Measurements from ENCODE around the gene CCDC63.
A peak's percentile ranks its signal among the peaks of the same experiment; 100 is the strongest.
"Not testable (repeated sequence)": the region's sequence is repeated elsewhere in the genome, so short reads cannot be mapped to it uniquely, and the experiment has no call there.

CCDC63 gene

DNA sequence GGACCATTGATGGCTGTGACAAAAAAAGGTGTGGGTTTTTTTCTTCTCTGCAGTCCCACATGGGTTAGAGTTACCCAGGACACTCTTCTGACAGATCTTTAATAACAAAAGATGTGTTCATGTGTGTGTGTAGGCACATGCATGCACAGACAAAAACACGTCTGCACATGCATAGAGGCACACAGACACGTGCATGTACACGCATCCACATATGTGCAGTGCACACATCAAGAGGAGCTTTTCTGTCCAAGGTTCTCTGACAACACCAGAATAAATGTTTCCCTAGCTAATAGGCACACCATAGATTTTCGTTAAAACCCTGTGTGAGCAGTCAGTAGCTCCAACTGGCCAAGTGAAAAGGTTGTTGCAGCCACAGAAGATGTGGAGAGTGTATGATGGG lies 76.4 kb downstream of the CCDC63 start:
- no peak for DNase-seq (ENCODE audit: low spot score)

DNA sequence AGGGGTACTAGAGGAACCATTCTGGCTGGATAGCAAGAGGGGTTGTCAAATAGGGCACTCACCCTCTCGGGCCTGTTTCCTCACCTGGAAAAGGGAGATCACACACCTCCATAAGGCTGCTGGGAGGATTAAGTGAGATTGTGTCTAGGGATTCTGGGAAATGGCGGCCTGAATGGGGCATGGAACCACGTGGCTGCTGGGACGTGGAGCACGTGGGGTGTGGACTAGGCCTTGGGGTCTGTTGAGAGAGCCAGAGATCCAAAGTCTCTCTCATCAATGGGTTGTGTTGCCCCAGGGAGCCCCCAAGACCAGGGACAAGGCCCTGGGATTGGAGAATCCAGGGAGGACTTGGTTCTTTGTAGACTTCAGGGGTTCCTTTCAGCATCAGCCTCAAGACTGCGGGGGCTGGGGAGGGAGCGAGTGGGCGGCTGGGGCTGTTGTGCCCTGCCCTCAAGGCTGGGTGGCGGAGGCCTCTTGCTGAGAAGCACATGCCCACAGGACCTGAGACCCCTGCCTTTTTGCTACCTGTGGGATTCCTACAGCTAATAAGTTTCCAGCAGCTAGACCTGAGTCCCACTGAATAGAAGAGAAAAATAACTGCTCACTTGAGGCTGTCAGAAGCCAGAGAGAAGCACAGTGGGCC lies 77.0 kb downstream of the CCDC63 start:
- no peak for DNase-seq (ENCODE audit: low spot score)

DNA sequence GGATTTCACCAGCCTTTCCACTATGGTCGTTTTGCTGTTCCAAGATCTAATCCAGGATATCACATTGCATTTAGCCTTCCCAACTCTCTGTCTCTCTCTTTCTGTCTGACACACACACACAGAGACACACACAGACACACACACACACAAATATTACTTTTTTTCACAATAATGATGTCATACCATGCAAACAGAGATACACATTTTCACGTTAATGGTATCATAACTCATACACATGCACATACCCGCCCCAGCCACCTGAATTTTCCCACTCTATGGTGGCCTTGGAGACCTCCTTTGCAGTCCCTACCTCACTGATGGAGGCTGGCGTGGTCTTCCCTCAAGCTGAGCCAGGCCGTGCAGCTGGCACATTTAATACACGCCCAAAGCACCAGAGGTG lies 80.8 kb downstream of the CCDC63 start:
- DNase-seq (ENCODE audit: low spot score): no peak

DNA sequence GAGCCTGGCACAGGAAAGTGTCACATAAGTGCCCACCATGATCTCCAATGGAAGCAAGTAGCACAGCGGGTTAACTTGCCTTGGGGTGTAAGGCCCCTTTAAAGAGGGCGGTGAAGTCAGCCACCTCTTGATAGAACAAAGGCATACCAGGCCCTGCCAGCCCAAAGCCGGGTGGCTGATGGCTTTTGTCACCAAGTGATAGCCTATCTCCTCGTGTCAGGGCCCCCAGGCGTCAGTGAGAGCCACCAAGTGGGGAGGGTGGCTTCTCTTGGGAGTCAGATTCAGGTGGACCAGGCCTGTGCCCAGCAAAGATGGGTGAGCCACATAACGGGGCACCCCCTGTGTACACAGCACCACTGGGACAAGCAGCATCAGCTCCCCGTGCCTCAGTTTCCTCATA lies 81.9 kb downstream of the CCDC63 start:
- no peak for DNase-seq (ENCODE audit: low spot score)

DNA sequence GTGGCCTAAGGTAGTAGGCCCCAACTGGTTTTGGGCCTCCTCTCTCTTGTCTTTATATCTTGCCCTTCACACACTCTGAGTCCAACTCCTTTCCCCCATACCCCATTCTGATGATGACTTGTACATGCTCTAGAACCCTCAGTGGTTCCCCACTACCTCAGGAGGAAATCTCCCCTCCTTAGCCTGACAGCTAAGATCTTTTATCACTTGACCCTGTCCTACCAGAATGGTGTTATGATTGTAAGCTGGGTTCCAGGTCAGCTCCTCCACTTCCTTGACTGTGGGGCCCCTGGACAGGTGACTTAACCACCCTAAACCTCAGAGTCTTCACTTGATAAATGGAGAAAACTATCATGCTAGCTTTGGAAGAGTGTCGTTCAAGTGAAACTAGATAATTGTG lies 83.0 kb downstream of the CCDC63 start:
- no peak for DNase-seq (ENCODE audit: low spot score)

DNA sequence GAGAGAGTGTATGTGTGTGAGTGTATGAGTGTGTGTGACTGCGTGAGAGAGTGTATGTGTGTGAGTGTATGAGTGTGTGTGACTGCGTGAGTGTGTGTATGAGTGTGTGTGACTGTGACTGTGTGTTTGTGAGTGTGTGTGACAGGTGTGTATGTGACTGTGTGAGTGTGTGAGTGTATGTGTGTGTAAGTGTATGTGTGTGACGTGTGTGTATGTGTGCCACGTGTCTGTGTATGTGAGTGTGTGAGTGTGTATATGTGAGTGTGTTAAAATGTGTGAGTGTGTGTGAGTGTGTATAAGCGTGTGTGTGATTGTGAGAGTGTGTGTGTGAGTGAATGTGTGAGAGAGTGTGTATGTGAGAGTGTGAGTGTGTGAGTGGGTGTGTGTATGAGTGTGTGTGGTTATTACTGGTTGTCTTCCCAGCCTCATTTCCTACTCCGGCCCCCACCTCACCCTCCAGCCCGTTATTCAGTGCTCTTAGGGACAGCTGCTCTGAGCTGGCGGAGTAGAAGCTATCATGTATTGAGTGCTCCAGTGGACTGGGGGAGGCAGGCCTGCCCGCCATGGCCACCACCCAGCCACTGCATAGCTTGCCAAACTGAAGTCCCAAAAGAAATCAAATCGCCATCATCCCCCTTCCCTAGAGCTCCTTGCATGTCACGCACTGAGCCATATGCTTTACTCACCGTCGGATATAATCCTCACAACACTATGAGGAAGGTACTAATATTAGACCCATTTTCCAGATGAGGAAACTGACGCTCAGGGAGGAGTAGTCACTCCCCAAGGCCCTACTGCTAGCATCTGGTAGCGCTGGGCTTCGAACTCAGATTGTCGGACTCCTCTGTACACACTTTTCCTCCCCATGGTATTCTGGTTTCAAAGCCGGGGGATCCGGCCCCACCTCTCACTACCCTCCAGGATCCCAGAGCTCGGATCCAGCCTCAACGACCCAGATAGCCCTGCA lies 83.8 kb downstream of the CCDC63 start:
- no peak for DNase-seq (ENCODE audit: low spot score)

DNA sequence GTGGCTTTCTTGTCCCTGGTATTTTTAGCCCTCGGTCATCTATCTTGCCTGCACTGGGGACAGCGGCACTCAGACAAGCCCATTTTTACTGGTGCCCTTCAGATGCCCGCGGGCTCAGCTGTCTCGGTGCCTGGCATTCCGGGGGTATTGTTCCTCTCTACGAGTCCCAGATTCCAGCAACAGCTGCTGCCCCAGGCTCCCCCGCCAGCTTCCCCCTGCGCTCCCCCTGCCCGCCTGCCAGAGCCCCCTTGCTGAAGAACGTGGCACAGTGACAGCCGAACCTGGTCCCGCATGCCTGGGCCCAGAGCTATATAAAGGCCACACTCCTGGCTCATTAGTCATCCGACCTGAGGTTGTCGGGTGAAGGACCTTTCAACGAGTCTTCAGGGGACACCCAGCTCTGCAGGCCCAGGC lies 84.5 kb downstream of the CCDC63 start:
- DNase-seq (ENCODE audit: low spot score): no peak

DNA sequence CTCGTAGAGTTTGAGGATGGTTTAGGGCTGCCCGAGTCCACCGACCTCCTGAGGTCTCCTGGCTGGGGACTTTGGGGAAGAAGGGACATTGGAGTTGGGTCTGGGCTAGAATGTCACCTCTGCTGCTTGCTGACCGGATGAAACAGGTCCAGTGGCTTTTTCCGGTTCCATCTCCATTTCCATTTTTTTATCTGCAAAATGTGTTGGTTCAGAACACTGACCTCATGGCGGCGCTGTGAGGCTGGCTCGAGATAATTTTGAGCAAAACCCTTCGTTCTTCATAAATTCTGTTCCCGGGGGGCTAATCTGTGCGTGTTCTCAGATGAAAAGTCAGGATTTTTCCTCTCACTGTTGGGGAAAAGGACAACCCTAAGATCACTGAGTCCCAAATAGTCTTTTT lies 85.3 kb downstream of the CCDC63 start:
- no peak for DNase-seq (ENCODE audit: low spot score)

DNA sequence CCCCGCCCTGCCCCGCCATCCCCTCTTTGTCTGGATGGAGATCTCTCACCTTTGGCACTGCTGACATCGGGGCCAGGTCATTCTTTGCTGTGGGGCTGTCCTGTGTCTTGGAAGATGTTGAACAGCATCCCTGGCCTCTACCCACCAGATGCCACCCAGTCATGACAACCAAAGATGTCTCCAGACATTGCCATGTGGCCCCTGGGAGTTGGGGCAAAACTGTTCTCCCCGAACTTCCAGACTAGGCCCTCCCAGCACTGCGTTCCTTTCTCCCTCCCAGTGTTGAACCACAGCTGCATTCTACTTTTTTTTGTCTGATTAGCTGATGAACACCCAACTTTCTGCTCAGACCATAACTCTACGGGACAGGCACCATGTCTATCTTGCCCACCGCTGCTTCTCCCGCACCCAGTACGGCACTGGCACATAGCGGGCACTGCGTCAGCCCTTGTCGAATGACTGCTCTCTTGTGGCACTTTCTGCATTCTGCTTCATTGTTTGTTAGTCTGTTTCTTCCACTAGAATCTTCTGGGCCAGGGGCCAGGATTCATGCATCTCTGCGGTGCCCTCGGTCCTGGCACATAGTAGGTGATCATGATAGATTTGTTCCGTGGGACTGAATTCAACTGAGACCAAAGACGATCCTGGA lies 86.7 kb downstream of the CCDC63 start:
- no peak for DNase-seq (ENCODE audit: low spot score)

DNA sequence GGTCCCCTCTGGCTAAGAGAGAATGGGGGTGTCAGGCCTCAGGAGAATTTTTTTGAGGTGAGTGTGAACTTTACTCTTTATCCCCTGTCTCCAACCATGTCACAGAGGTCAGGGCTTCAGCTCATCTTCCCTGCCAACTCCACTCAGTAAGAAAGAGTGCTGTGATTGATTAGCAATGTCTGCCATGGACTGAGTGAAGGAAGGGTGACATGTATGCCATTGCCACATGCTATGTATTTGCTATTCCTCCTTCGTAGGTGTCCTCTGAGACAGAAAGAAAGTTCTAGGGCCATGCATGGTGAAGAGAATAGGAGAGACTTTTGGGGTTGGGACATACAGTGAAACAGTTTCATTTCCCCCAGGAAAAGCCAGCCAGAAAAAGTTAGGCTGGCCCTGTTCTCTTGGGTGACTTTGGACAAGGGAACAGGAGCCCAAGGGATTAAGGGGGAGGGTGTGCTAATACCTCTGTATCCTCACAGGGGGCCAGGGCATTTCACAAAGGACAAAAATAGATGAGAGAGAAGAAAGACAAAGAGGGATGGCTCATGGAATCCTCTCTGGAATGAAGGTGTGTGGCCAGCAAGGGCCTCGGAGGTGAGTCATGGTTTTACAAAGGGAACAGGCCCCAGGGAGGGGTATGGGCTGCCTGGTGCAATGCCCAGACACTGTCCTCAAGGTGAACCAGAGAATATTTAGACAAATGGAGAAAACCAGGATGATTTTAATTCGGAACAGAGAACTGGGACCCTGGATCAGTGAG lies 87.5 kb downstream of the CCDC63 start:
- DNase-seq (ENCODE audit: low spot score): no peak

DNA sequence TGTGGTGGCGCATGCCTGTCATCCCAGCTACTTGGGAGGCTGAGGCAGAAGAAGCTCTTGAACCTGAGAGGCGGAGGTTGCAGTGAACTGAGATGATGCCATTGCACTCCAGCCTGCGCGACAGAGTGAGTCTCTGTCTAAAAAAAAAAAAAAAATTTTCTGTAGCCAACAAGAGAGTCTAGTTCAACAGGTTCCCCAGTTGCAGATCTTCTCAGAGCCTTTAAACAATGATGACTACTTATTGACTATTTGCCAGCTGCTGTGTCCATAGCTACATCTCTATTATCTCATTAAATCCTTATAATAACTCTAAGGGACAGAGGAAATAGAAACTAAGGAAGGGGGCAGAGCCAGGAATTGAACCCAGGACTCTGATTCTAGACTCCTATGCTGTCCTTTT lies 88.8 kb downstream of the CCDC63 start:
- no peak for DNase-seq (ENCODE audit: low spot score)

DNA sequence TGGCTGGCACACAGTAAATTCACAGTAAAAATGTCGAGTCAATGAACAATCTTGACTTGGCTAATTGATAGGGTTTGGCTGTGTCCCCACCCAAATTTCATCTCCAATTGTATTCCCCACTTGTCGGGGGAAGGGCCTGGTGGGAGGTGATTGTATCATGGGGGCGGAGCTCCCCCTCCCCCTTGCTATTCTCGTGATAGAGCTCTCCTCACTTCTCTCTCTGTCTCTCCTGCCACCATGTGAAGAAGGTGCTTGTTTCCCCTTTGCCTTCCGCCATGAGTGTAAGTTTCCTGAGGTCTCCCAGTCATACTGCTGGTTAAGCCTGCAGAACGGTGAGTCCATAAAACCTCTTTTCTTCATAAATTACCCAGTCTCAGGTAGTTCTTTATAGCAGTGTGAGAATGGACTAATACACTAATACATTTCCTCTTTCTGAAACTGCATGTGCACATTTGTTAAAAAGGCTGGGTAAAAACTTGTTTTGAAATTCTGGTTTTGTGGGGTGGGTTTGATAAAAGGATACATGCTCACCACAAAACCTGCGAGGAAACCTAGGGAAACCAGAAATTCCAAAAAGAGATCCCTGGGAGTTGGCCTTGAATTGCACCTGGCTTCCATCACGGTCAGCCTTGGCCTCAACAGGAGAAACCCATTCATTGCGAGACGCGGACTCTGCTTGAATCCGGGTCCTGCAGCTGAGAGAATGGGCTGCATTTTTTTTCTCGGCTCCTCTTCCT lies 89.7 kb downstream of the CCDC63 start:
- no peak for DNase-seq (ENCODE audit: low spot score)

DNA sequence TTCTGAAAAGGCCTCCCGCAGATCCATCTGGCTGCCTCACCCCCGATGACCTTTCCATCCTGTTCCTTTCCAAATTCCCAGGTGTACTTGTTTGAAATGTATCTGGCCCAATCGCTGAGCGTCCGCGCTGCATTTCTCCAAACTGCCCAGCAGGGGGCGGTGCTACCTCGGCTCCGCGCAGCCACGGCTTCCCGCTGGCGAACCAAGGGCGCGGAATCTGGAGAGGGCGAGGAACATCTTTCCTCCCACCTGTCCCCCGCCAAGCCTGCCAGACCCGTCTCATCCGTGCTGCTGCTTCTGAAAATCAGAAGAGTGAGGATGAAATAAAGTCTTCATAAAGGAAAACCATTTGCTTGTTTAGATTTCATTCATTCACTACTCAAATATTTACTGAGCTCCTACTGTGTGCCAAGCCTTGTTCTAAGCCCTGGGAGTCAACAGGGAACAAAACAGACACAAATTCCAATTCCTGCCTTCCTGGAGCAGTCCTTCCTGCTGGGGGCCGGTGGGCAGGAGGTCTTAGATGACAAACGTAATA lies 90.4 kb downstream of the CCDC63 start:
- peak; percentile 45 for DNase-seq (ENCODE audit: low spot score)

DNA sequence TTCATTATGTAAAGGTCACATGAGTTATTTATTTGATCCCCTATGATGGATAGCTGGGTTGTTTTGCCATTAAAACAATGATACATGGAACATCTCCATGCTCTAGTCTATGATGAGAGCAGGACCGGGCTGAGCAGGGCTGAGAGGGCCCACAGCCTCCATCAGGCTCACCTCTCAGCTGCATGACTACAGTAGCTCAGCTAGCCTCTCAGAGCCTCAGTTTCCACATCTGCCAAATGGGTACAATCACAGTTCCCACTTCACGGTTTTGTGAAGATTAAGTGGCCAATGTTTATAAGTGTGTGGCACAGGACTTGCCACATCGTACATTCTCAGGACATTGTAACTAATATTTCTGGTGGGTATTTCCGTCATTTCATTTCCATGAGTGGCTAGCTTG lies 93.5 kb downstream of the CCDC63 start:
- DNase-seq (ENCODE audit: low spot score): no peak

DNA sequence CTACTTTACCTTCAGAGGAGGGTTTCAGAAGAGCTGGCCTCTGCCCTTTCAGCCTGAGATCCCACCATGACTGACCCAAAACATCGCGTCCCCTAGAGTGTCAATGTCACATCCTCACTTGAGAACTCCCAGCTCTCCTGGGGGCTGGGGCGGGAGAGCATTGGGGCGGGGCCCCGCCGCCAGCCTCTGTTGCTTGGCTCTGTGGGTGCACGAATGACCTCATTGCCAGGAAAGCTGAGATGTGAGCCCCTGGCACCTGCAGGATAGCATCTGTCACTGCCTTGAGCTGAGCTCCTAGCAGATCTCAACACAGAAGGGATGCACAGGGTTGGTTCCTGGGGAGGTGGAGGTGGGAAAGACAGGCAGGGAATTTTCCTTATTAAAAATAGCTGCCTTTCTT lies 94.1 kb downstream of the CCDC63 start:
- DNase-seq (ENCODE audit: low spot score): no peak

DNA sequence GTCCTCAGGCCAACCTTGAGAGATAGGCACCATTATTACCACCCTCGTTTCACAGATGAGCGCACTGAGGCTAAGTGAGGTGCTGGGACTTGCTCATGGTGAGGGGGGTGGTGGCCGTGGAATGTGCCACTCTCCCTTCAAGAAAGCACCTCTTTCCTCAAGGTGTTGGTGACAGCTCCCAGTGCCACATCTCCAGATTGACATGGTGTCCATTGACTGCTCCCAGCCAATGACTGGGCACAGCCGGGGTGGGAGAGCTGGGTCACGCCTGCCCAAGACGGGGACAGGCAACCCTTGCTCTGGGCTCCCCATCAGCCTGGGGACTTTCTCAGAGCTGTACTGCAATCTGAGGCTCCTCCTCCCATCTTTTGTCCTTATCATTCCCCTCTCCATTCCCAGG lies 94.6 kb downstream of the CCDC63 start:
- no peak for DNase-seq (ENCODE audit: low spot score)

DNA sequence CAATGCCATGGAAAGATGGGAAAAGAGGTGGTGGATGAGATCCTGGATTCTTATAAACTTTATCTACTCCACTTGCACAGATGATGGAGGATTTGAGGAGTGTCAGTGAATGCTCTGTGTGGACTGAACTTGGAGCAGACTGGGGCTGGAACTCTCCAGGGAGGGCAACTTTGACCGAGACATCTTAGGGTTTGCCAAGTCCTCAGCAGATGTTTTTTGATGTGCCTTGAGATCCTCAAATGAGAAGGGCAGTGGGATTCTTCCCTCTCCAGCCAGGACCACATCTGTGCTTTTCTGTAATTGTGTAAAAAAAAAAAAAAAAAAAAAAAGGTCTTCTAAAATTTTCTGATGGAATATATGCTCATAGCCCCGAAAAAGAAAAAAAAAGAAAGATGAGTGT lies 96.6 kb downstream of the CCDC63 start:
- DNase-seq (ENCODE audit: low spot score): no peak

DNA sequence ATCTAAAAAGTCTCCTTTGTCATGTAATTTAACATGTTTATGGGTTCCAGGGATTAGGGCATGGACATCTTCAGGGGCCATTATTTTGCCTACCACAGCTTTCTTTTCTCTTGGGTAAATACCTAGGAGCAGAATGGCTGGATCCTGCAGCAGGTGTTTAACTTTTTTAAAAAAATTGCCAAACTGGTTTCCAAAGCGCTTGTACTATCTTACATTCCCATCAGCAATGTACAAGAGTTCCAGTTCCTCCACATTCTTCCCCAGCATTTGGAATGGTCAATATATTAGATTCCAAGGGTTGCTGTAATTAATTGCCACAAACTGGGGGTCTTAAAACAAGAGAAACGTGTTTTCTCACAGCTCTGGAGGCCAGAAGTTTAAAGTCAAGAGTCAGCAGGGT lies 101.3 kb downstream of the CCDC63 start:
- no peak for DNase-seq (ENCODE audit: low spot score)

DNA sequence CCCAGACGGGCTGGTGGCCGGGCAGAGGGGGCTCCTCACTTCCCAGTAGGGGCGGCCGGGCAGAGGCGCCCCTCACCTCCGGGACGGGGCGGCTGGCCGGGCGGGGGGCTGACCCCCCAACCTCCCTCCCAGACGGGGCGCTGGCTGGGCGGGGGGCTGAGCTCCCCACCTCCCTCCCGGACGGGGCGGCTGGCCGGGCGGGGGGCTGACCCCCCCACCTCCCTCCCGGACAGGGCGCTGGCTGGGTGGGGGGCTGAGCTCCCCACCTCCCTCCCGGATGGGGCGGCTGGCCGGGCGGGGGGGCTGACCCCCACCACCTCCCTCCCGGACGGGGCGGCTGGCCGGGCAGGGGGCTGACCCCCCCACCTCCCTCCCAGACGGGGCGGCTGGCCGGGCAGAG lies 103.7 kb downstream of the CCDC63 start:
- DNase-seq (ENCODE audit: low spot score): not testable (repeated sequence)

DNA sequence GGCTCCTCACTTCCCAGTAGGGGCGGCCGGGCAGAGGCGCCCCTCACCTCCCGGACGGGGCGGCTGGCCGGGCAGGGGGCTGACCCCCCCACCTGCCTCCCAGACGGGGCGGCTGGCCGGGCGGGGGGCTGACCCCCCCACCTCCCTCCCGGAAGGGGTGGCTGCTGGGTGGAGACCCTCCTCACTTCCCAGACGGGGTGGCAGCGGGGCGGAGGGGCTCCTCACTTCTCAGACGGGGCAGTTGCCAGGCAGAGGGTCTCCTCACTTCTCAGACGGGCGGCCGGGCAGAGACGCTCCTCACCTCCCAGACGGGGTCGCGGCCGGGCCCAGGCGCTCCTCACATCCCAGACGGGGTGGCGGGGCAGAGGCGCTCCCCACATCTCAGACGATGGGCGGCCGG lies 104.1 kb downstream of the CCDC63 start:
- DNase-seq (ENCODE audit: low spot score): not testable (repeated sequence)
